GM19463 (cell line): ENCODE measurements around the gene GAD1.
A peak's percentile ranks its signal among the peaks of the same experiment; 100 is the strongest.

Experiments
- ATAC-seq: cut with Tn5 transposase; IDR thresholded peaks from one replicate; pipeline ENCODE4 v1.9.1; 2021; ENCODE audit warnings: mild to moderate bottlenecking, moderate library complexity; ENCODE audit not compliant: unreplicated experiment

GAD1 gene

DNA sequence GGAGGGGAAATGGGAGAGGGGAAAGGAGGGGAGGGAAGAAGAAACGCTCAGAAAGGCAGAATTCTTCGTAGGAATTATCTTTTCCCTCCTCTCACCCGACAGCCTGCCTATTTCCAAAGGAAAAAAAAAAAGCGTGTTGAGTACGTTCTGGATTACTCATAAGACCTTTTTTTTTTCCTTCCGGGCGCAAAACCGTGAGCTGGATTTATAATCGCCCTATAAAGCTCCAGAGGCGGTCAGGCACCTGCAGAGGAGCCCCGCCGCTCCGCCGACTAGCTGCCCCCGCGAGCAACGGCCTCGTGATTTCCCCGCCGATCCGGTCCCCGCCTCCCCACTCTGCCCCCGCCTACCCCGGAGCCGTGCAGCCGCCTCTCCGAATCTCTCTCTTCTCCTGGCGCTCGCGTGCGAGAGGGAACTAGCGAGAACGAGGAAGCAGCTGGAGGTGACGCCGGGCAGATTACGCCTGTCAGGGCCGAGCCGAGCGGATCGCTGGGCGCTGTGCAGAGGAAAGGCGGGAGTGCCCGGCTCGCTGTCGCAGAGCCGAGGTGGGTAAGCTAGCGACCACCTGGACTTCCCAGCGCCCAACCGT lies at the start of gene GAD1:
Gene GAD1 (plus strand): TSS at position 384 of the 589 bp plus-strand sequence. CDS start 1,705 bp downstream, outside the sequence.
- peak; percentile 61 for ATAC-seq

DNA sequence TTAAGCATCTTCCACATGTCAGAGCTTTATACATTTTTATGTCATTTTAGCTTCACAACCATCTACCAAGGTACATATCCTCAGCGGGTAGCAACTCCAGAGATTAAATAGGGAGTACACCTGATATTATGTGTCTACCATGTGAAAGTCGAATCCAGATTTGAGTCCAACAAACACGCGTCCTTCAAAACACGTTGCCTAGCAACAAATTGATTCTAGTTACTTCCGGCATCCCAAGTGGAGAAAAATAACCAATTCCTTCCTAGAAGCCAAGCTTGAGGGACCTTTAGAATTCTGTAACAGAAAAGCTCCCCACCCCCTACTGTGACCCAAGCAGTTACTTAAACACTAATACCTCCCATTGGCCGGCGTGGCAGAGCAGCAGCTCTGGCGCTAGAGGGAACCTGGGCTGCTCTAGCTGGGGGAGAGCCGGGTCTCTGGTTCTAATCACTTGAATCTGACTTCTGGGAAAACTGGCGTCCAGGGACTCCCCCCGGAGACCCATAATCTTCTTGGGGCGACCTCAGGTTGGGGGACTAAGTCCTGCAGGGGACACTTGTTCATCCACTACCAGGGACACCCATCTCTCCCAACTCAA lies 46.6 kb upstream of the GAD1 start, which contains the start of gene ERICH2:
Gene ERICH2 (plus strand): TSS at position 371 of the 598 bp plus-strand sequence. CDS start 304 bp downstream, outside the sequence.
- peak; percentile 57 for ATAC-seq

DNA sequence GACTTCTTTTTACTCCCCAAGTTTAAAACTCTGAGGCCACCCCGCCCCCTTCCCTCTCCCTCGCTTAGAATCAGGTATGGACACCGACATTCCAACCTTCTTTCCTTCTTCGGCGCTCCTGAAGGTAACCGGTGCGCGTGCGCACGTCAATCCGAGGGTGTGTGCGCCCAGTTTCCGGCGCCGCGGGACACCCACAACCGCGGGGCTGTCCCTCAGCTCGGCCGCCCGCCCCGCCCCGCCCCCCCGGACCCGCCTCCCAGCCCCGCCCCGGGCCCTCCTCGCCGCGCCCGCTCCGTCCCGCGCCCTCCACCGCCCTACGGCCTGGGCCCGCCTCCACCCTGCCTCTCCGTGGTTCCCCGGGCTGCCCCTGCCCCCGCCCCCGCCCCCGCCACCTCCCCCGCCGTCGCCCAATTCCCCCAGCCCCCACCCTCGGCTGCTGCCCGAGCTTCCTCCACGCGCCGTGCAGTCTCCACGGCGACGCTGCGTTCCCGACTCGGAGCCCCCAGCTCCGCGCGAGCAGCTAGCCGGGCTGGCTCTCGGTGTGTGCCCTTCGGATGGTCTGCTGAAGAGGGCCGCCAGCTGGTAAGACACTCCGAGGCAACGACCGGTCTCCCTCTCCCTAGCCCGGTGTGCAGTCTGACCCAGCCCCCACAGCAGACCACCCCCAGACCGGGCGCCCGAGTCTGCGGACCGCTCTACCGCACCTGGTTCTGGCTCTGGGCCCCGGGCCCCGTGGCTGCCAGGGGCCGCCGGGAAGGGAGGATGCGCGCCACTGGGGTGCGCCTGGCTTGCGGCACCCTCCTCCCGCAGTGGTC lies 45.9 kb upstream of the GAD1 start:
- peak; percentile 89 for ATAC-seq

DNA sequence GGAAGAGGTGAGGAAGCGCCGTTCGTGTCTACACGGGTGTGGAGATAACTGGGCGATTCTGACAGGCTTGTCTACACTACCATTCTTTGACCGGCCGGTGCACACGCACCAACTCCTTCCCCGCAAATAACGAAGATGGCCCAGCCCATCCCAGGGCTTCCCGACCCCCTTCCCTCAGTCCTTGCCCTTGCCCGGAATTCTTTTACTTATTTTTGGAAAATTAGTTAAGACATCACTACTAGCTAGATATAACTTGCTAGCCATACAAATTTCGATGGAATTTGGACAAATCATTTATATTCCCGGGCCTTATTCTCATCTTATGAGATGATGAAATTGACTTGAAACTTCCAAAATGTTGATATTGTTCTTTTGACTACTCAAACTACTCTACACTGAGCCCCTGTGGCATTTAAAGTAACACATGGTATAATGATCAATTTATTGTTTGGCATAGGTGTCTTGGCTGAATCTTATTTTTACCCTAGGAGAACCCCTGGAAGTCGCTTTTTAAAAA lies 45.2 kb upstream of the GAD1 start:
- no peak for ATAC-seq

DNA sequence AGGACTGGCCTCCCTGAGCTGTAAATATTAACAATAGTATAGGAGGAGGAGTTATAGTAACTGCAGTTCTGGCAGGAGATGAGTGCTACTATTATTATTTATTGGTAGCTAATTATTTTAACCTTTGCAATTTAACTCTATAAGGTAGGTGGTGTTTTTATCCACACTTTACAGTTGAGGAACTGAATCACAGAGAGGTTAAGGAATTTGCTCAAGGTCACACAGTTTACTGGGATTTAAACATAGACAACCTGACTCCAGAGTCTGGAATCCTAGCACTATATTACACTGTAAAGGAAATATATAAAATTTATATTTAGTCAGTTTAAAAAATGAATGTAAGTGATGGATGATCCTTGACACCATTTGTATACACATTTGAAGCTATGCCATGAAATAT lies 44.4 kb upstream of the GAD1 start:
- no peak for ATAC-seq

DNA sequence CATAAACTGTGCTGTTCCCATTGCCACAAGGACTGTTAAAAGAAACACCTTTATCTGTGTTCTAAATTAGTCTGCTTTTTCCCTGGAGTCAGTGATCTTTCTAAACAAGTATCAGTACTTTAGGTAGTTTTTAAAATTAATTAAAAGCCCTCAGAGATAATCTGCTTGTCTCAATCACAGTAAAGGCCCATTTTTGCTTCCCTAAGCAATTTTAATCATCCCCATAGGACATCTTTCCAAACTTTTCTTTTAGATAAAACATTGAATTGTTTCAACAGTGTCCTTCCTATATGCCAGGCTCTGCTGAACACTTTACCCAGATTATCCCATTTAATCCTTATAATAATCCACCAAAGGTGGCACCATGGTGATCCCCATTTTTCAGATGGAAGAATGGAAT lies 42.6 kb upstream of the GAD1 start:
- ATAC-seq: no peak

DNA sequence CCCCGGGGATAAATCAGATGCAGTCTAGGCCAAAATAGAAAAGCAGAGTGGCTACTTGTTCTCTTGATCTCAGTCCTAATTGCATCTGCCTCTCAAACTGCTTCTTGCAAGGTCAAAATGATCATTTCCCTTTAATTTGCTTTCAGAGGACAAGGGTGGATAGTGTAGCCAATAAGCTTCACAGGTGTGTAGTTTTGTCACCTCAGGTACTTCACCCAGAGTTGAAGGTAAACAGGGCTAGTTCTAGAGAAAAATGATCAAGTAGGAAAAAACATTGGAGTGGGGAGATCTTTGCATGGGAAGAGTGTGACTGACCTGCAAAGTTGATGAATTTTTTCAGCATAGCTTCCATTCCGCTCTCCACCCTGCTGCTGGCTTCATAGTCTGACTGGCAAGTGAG lies 37.8 kb upstream of the GAD1 start:
- no peak for ATAC-seq

DNA sequence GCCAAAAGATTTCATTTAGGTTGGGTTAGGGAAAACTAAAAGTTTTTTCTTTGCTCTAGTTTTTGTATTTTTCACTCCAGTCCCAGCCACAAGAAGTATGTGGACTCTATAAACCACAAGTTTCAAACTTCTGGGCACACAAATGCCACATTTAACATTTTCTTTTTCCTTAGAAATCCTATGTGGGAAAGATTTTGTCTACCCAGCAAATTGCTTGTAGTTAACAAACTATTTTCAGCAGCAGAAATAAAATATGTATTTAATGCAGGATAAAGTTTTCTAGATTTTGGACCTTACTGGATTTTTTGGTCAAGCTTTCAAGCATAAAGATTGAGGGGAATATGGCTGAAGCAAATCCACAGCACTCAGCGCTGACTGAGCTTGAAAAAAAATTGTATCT lies 37.4 kb upstream of the GAD1 start:
- no peak for ATAC-seq

DNA sequence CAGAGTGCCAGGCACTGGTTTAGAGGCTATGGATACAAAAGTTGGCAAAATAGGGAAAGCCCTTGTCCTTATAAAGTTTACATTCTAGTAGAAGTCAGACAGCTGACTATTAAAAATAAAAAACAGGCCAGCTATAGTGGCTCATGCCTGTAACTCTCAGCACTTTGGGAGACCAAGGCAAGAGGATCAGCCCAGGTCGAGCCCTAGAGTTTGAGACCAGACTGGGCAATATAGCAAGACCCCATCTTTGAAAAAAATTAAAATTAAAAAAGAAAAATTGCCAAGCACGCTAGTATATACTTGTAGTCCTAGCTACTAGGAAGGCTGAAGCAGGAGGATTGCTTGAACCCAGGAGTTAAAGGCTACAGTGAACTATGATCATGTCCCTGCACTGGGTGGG lies 34.0 kb upstream of the GAD1 start:
- no peak for ATAC-seq

DNA sequence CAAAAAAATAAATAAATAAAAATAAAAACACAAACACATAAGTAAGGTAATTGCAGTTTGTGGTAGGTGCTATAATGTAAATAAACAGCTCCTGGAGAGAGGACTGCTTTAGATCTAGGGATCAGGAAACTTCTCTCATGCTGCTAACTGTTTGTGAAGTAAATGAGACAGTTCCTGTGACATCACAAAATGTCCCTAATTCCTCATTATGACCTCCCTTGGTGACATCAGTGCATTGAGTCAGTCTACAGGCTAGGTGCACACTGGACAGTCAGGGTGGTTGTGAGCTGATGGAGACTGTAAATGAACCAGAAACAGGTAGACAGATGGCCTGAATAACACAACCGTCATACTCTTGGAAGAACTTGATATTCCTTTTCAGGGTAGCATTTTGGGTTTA lies 33.1 kb upstream of the GAD1 start:
- ATAC-seq: no peak

DNA sequence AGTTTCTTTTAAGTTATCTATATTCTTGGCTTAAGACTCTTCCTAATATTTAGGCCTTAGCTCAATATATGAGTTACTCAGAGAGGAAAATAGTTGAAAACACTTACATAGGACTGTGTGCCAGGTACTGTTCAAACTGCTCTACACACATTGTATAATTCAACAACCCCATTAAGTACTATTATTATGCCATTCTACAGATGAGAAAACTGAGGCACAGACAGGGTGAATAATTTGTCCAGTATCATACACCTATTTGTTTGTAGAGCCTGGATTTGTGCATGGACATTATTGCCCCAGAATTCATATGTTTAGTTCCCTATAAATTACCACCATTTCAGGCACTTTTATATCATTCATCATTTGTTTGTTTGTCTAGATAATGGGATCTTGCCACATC lies 17.7 kb upstream of the GAD1 start:
- no peak for ATAC-seq

DNA sequence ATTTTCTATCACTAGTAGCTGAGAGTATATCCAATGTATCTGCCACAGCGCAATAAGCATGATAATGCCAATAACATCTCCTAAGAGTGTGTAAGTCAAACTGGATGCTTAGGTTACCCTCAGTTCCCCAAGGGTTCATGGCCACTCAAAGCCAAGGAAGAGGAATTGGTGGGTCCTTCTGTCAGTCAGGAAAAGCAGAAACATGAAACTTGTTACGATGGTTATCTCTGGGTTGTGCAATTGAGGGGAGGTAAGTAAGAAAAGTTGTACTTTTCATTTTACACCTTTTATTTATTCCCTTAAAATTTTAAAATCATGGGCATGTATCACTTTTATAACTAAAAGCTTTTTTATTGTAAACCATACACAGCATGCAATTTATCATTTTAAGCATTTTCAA lies 10.1 kb upstream of the GAD1 start:
- no peak for ATAC-seq

DNA sequence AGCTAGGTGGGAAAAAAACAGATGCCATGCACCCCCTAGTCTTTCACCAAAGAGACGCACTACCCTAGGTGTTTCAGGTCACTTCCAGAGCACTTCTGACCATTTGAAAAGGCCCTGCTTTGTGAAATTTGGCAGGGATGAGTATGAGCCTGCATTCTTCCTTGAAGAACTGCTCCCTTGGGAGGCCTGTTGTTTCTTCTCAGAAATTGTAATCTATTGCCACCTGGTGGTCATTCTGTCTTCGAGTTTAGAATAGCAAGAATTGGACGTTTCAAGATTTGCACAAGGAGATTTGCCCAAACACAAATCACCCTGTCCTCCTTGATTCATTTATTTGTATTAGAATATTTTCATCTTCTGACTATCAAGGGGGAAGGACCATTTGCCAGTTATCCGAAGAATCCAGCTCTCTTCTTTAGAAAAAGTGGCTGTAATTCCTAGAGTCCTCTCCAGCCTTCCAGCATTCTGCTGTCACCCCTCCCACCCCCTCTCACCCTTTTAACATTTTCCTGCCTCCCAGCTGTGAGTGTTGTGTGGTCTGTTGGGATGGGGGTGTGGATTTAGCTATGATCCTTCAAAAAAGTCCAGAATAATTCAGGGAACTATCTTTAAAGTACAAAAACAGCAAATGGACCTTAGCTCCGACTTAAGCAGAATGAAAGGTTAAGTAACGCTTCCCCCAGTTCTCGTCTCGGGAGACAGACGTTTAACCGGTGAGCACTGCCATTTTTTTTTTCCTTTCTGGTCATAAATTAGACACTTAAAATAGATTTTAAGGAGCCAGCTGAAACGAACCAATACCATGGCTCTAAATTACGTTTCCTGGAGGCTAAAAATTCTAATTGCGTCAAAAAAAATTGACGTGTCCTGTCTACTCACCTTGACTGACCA lies 3.7 kb upstream of the GAD1 start:
- ATAC-seq: no peak

DNA sequence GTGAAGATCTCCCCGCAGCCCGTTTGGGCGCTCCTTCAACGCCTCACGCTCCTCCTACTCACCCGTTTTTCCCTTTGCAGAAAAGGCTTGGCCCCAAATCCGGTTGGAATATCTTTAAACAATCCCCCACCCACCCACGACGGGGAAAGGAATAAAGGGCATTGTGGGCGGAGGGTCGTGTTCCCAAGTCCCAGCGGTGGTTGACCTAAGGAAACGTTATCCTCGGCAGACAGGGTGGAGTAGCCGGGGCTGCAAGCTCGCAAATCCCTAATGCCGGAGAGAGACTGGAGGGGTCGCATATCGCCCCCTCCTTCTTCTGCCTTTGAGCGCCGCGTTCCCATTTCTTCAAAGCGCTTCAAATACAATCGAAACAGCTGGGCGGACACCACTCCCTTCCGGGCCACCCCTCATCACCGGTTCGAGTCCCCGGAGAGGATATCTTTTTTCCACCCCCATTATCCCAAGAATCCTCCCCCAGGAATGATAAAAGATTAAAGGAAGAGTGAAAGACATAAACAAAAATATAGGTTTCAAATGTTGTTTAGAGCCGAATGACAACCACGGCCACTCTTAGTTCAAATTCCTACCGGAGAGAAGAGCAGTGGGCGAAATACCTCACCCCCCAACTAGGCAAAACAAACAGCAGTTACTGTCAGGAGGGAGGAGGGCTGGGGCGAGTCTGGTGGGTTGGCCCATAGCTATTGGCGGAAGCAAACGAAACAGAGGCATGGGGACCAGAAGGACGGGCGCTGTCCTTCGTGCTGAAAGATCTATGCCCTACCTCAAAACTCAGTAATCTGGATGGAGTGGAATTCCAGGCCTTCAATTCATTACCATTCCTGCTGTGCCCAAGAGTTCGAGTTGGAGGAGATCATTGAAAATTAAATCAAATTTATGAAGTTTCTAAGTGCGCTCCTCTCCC lies 2.8 kb upstream of the GAD1 start:
- ATAC-seq: no peak

DNA sequence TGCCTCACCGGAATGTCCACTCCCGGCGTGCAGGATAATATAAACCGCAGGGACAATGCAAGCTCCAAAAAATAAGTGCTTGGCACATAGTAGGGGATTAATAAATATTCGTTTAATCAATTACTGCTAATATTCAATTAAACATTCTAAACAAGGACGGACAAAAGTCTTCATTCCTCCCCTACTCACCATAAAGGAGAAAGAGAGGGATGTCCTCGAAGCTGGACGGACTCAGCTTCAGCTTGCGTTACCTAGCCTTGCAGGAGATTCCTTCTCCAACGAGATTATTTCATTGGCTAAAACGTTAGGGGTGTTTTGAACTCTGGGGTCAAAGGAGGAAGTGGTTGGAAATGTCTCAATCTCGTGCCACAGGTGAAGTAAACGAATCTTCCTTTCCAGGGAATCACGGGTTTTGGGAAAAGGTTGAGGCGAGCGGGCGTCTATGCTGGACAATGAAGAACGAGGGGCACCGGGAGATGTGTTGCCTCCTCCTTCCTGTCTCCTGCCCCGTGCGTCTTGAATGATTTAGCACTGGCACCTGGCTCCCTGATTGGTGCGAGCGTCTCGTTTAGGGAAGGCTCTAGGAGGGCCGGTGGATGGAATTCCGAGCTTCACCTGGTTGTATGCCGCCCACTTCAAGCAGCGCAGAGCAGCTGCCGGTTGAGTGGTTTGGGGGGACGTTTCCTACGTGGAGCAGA lies 2.0 kb upstream of the GAD1 start:
- ATAC-seq: no peak

DNA sequence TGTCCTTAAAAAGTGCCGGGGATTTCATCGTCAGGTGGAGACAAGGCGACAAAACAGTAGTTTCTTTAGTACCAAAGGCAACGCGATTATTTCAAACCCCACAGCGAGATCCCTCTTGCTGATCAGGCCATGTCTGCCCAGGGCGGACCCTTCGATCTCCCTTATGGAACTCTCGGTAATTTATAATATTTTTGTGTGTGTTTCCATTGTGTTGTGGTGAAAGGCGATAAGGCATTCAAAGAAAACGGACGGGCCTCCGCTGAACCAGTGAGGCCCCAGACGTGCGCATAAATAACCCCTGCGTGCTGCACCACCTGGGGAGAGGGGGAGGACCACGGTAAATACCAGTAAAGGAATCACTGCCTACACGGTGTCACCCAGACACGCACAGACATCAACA lies 1.4 kb upstream of the GAD1 start:
- ATAC-seq: no peak

DNA sequence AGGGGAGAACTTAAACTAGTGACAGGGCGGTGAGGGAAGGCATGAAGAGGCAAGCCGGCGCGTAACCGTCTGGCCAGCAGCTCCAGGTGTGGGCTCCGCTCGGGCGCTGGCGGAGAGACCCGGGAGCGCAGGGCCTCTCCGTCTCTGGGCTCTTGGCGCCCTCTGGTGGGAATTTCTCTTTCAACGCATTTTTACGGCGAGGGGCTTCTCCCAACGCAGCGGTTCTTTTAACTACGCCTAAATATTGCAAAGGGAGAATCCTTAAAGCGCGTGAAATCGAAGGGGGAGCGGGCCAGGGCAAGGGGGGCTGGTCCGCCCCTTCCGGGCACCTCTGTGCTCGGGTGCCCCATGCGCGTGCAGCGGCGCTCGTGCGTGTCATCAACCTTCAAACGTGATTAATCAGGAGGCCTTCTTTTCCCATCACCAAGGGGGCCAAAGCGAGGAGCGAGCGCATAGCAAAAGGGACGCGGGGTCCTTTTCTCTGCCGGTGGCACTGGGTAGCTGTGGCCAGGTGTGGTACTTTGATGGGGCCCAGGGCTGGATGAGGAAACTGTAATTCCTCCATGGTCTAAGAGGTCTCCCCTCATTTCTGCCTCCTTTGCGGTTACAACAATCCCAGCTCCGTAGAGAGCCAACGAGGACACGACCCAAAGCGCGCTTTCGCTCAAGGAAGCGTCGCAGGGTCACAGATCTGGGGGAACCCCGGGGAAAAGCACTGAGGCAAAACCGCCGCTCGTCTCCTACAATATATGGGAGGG lies 762 bp upstream of the GAD1 start:
- ATAC-seq: peak; percentile 41
